OCI-LY1 (cell line): ENCODE results near the gene PAH.

ENCODE experiments used
- CTCF ChIP-seq: fragments of 200-600 bp; sonication (generic), shearing (Covaris generic); IDR thresholded peaks from 2 replicates; pipeline ENCODE4 v1.5.1; 2017; ENCODE audit warnings: mild to moderate bottlenecking, antibody characterized with exemption, low read length, moderate library complexity, mixed read lengths
- EZH2 ChIP-seq: fragments of 200-600 bp; sonication (generic), shearing (Covaris generic); IDR thresholded peaks from 2 replicates; pipeline ENCODE4 v1.8.0; 2017; ENCODE audit warnings: borderline replicate concordance, mixed run types, mild to moderate bottlenecking, antibody characterized with exemption, low read length, moderate library complexity, mixed read lengths

GRCh38 chr12:102883204-102883799, 33.7 kb downstream of the PAH start:
- TF ChIP-seq EZH2 (no peak), CTCF (peak; percentile 92)
